GM18951 (cell line): Measurements from ENCODE around the gene ZNF135.

ENCODE experiments used
- POLR2A ChIP-seq: IDR thresholded peaks from 4 replicates; pipeline ENCODE4 v1.6.1; 2011; ENCODE audit warnings: mild to moderate bottlenecking; ENCODE audit not compliant: insufficient read length, insufficient read depth; ENCODE audit errors: extremely low read depth
- in situ Hi-C: fragments of 300-500 bp; cut with MboI; formaldehyde crosslinking; loops from one replicate; pipeline ENCODE4 v1.12.0; 2022; ENCODE audit warnings: low sequenced_read_pairs, mixed read lengths, inconsistent platforms; ENCODE audit not compliant: unreplicated experiment

ZNF135 gene

GRCh38 chr19:58040751-58041525, 18.1 kb upstream of the ZNF135 start:
- in situ Hi-C loops = no loop called here
- no peak for TF ChIP-seq POLR2A

GRCh38 chr19:58042495-58043340, 16.4 kb upstream of the ZNF135 start:
- in situ Hi-C loops = no loop called here
- no peak for TF ChIP-seq POLR2A

- in situ Hi-C loops = no loop called here
- no peak for TF ChIP-seq POLR2A
These were observed 14.7 kb upstream of the ZNF135 start for GRCh38 chr19:58044391-58044790.

DNA sequence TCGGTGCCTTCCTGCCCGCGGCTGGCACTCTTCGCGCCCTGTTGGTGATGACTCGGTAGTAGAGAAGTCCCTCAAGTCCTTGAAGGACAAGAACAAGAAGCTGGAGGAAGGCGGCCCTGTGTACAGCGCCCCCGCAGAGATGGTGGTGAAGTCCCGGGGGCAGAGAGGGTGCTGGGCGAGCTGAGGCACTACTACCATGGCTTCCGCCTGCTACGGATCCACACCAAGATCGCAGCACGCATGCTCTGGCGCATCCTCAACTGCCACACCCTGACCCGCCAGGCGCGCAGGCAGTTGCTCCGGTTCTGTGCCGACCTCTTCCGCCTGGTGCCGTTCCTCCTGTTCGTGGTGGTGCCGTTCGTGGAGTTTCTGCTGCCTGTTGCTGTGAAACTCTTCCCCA, 14.2 kb upstream of the ZNF135 start:
- in situ Hi-C loops = no loop called here
- no peak for TF ChIP-seq POLR2A

DNA sequence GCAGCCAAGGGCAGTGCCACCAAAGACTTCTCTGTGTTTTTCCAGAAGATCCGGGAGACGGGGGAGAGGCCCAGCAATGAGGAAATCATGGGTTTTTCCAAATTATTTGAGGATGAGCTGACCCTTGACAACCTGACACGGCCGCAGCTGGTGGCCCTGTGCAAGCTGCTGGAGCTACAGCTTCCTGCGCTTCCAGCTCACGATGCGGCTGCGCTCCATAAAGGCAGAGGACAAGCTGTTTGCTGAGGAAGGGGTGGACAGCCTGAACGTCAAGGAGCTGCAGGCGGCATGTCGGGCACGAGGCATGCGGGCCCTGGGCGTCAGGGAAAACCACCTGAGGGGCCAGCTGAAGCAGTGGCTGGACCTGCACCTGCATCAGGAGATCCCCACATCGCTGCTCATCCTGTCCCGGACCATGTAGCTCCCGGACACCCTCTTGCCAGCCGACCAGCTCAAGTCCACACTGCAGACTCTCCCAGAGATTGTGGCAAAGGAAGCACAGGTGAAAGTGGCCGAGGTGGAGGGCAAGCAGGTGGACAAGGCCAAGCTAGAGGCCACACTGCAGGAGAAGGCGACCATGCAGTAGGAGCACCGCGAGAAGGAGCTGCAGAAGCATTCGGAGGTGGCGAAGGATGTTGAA, 13.6 kb upstream of the ZNF135 start:
- in situ Hi-C loops = no loop called here
- no peak for TF ChIP-seq POLR2A

- in situ Hi-C loops = no loop called here
- TF ChIP-seq POLR2A = no peak
These were observed 12.2 kb upstream of the ZNF135 start for GRCh38 chr19:58046856-58047255.

DNA sequence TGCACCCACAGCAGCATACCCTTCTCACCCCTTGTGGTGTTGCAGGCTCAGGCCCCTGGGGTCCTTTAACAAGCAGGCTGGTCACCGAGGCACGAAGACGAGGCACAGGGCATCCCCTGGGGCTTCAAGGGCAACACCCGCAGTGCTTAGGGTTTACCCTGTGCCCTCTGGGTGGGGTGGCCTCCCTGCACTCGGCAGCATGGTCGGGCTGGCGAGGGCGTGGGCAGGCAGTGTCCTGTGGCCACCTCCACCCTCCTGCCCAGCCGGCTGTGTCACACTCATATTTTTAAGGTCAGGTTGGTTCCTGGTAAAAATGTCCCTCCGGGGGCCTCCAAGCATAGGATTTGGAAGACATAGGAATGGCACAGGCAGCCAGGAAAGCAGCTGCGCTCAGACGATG, 11.4 kb upstream of the ZNF135 start:
- in situ Hi-C loops = no loop called here
- TF ChIP-seq POLR2A = no peak

DNA sequence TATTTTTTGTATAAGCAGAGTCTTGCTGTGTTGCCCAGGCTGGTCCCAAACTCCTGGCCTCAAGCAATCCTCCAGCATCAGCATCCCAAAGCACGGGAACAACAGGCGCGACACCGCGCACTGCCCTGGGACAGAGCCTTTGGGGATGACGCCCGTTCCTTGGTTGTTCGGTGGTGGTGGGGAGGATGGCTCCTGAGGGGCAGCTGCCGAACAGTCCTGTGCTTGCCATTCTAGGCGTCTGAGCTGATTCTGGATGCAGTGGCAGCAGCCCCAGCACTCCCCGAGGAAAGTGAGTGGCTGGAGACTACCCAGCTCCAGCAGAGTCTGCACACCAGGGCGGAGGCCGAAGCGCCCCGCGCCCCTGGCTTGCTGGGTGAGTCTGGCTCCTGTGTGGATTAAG, 6.8 kb upstream of the ZNF135 start:
- in situ Hi-C loops = no loop called here
- TF ChIP-seq POLR2A = no peak

DNA sequence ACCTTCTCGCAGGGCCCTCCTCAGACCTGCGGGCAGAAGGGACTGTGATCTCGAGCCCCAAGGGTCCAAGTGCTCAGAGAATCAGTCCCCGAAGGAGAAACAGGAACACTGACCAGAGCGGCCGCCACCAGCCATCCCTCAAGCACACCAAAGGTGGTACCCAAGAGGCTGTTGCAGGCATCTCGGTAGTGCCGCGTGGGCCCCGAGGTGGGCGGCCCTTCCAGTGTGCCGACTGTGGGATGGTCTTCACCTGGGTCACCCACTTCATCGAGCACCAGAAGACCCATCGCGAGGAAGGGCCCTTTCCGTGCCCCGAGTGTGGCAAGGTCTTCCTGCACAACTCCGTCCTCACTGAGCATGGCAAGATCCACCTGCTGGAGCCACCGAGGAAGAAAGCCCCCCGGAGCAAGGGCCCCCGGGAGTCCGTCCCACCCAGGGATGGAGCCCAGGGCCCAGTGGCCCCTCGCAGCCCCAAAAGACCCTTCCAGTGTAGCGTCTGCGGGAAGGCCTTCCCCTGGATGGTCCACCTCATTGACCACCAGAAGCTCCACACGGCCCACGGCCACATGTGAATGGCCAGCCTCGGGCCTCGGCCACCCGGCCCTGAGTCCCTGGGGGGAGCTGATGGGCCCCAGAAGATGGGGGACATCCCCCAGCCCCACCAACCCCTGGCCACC, 5.5 kb upstream of the ZNF135 start:
- in situ Hi-C loops = no loop called here
- TF ChIP-seq POLR2A = no peak

GRCh38 chr19:58054901-58055874, 3.9 kb upstream of the ZNF135 start:
- in situ Hi-C loops = no loop called here

GRCh38 chr19:58056261-58056660, 2.8 kb upstream of the ZNF135 start:
- in situ Hi-C loops = no loop called here
- no peak for TF ChIP-seq POLR2A

More at GRCh38 chr19:58054901-58055874, 3.9 kb upstream of the ZNF135 start:
- no peak for TF ChIP-seq POLR2A

DNA sequence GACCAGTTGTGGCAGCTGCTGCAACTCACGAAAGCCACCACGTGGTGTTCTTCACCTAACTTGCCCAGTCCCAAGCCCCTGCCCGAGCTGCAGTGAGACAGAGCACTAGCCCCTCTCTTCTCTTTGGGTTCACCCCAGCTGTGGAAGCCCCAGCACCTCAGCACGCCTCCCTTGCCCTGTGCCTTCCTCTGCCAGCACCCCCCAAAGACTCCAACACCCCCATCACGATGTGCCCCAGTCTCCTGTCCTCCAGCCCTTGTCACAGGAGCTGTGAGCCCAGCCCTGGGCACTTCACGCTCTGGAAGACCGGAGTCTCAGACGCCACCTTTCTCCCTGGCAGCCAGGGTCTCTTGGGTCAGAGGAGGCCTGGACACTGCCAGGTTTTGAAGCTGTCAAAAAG, 2.2 kb upstream of the ZNF135 start:
- in situ Hi-C loops = no loop called here
- TF ChIP-seq POLR2A = no peak

DNA sequence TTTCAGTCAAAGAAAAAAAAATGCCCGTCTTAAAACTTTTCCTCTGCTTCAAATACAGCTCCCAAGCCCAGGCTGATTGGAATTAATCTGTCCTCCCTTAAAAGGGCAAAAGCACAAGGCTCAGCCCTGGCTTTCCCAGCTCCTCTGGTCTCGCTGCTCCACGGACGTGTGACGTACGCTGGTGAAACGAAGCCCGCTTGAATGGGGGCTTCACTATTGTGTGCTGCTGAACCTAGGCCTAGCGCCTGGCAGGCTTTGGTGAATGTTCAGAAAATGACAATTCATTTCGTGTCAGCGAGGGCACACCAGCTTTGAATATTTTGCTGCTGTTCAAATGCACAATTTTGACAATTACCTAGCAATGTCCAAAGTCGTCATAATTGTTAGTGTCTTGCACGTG, 615 bp upstream of the ZNF135 start:
- TF ChIP-seq POLR2A = no peak

More for the DNA sequence above, 615 bp upstream of the ZNF135 start:
- in situ Hi-C loops = no loop called here
